MV-4-11 (cell line): ENCODE data around the gene FGD5.

Source experiments
- DNase-seq: peaks from one replicate; lab custom pipeline; 2025; lab: John Stamatoyannopoulos, UW

Gene FGD5

GRCh38 chr3:14852058-14852594 lies 33.4 kb downstream of the FGD5 start:
- DNase-seq, result no peak

DNA sequence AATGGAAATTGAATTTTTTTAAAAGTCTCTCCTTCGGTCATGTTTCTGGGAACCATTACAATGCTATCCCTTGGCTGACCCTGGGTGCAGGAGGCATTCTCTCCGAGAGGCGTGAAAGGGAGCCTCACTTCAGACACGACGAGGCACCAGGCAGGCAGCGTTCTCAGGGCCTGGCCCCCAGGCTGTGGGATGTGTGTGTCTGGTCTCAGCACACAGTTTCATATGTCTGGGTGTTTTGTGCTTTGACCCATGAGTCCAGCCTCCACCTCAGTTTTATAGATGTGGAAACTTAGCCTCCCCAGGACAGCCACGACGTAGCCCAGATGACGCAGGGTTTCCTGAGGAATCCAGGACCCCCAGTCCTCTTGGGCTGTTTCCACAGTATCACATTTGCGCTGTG lies 34.0 kb downstream of the FGD5 start:
- DNase-seq, result no peak

DNA sequence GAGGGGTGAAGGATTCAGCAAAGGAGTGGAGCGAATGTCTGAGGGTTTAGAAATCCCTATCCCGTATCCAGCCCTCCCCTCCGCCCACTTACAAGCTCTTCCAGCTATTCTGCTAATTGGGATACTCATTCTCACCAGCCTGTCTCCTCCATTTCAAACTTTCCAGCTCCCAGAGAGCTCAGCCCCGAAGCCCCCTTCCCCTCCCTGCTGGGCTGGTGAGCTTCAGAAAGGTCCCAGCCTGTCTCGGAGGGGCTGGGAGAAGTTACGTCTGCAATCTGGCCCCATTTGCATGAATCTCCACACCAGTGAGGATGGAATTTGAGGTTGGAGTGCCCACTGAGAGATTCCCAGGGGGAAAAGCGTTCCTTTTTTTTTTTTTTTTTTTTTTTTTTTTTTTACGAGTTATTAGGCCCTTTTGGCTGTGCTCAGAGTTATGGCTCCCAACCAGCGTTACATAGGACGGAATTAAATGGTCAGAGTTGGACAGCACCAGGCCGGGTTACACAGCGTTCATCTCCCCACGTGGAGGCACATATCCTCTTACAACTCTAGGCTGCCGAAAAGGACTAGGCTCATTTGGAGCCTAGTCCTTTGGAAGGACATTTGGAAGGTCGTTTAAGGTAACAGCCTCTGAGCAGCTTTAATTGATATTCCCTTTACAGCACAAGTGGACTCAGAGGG lies 34.6 kb downstream of the FGD5 start:
- no peak for DNase-seq

DNA sequence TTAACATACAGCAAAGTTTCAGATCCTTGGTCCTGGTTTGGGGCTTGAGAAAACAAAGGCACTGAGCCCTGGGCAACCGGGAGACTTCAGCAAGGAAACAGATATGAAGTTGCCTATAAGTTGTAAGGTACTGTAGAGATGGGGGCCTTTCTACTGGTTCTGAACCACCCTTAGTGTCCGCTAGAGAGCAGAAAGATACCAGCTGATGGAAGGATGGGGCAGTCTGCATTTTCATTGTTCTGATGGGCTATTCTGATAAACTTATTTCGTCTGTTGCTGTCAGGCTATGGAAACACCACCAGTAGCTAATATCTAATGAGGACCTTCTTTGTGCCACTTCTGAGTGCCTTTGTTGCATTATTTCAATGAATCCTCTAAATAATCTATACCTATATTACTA lies 38.7 kb downstream of the FGD5 start:
- DNase-seq, result no peak

DNA sequence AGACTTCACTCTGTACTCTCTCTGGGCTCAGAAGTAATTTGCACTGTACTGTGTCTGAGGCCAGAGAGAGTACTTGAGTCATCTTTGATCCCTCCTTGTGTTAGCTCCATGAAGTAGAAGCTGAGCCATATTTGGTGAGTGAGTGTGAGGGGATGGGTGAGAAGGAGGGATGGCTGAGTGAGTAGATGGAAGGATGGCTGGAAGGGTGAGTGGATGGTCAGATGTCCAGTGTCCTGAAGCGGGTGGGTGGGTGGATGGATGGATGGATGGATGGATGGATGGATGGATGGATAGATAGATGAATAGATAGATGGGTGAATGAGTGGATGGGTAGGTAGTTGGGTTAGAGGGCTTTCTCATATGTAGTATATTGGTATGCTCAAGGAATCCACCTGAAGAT lies 39.3 kb downstream of the FGD5 start:
- no peak for DNase-seq

GRCh38 chr3:14859880-14860279 lies 41.1 kb downstream of the FGD5 start:
- no peak for DNase-seq

DNA sequence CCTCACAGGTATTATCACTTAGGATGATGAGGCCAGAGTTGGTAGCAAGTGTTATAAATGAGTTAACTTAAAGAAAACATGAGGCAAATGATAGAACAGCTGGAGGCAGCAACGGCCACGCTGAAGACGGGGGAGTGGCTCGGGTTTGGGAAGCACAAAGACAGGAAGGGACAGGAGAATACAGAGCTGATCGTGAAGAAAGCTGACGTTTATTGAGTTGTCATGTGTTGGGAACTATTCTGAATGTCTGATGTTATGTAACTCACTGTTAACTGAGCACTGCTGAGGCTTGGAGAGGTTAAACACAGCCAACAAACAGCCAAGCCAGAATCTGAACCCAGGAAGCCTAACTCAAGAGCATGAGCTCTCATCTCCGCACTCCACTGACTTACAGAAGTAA lies 42.3 kb downstream of the FGD5 start:
- DNase-seq, result no peak

GRCh38 chr3:14861446-14862302 lies 42.9 kb downstream of the FGD5 start:
- DNase-seq, result no peak

DNA sequence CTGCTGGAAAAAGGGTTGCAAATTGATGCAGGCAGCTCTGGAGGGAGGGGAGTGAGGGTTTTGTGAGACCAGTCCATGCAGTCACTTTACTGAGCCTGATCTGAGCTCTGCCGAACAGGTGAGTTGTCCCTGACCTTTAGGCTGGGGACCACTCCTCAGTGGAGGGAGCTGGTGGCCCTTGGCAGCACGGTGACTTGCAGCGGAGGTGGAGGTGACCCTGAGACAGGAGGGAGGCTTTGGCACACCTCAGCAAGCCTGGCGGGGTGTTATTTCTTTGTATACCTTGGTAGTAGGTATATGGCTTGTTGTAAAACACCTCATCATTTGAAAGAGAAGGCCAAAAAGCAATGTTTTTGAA lies 43.5 kb downstream of the FGD5 start:
- no peak for DNase-seq

GRCh38 chr3:14862661-14863230 lies 44.0 kb downstream of the FGD5 start:
- DNase-seq, result no peak

GRCh38 chr3:14863333-14864100 lies 44.8 kb downstream of the FGD5 start:
- DNase-seq, result no peak

GRCh38 chr3:14864131-14864530 lies 45.4 kb downstream of the FGD5 start:
- no peak for DNase-seq

- no peak for DNase-seq
Observed at GRCh38 chr3:14866627-14867026, 47.9 kb downstream of the FGD5 start.

GRCh38 chr3:14867936-14868570 lies 49.3 kb downstream of the FGD5 start:
- no peak for DNase-seq

DNA sequence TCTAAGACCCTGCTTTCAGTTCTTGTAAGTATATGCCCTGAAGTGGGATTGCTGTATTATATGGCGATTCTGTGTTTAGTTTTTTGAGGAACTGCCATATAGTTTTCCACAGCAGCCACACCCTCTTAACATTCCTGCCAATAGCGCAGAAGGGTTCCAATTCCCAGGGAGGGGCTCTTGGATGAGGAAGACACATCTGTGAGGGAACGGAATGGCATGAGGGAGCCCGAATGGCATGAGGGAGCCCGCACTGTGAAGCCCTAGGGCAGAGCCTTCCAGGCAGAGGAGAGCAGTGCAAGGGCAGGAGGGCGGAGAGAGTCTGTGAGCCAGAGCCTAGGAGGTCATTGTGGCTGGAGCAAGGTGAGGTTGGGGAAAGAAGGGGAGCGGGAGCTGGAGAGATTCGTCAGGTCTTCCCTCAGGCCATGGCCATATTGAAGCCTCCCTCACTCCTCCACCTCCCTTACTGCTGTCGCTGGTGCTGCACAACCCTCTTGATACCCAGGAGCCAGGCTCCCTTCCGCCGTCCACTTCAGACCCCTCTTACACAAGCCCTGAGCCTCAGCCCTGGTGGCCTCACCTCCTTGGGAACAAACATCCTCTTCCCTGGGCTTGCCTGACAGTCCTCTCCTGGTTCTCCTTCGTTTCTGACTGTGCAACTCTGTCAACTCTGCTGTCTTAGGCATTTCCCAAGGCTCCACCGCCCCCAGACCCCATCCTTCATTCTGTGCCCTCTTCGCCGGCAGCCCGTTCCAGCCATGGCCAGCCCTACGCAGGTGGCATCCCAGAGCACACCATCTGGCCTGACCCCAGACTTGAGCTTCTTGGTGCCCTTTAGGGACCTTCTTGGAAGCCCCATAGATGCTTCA lies 51.4 kb downstream of the FGD5 start:
- no peak for DNase-seq

DNA sequence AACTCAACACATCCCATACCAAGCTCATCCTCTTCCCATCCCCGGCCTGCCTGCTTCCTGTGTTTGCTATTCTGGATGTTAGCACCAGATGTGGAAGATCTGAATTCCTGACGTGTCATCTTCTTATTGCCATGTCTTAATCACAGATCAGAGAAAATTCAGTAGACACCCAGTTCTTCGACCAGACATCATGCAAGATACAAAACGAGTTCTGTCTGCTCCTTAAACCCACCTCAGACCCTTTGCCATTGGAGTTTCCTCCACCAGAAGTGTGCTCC lies 52.0 kb downstream of the FGD5 start:
- DNase-seq, result no peak

DNA sequence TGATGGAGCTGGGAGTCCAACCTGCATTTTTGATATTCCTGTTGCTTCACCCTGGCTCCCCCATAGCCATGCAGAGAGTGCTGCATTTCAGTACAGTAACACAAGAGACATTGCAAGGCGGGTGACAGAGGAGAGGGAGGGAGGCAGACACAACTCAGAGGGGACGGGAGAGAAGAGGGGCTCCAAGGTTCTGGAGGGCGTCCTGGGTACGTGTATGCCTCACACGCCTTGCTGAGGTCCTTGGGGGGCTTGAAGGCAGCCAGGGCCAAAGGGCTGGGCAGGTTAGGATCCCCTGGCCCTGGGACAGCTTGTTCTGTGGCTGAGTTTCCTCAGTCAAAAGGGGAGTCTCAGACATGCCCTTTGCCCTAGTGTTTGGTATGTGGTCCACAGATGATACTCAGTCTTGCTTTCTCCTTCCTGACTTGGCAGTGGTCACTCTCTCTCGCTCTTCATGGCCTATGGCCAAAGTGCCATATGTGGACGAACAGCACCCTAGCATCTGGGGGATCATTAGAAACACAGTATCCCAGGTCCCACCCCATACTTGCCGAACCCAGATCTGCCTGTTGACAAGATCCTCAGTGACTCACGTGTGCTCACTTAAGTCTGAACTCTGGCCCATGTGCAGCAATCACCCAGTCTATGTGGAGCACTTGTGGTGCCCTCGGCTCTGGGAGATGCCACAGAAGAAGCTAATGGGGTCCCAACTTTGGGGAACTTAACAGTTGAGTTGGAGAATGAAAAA lies 52.9 kb downstream of the FGD5 start:
- DNase-seq, result no peak

DNA sequence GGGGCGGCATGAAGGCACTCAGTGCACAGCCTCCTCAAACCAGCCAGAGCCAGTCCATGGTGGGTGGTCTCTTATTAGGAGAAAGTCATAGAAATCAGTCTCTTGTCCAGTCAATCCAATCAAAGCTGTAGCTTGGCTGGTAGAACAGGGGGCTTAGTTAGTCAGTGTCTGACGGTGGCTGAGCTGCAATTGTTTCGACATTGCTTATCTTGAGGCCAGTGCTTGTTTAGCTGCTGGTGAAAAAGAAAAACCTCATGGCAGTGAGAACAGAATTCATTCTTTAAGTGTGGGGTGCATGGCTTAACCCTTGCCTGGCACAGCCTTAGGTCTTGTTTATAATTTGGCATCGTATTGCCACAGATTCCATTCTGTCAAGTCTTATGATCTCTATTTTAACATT lies 53.9 kb downstream of the FGD5 start:
- DNase-seq, result no peak

DNA sequence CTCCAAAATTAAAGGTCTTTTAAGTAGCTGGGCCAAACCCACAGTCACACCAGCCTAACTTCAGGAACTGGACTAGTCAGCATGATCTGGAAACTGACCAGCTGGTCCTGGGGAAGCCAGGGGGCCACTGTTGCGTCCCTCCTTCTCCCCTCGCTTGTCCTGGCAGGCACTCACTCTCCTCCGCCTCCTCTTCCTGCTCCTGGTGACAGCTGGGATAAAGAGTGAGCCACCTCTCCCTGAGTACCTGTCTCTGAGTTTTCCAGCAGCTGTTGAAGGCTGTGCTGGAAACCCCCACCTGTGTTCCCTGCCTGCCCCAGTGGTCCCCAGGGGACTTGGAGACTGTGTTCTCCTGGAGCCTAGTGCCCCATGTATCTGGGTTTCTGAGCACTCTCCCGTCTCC lies 56.0 kb downstream of the FGD5 start:
- DNase-seq, result no peak

DNA sequence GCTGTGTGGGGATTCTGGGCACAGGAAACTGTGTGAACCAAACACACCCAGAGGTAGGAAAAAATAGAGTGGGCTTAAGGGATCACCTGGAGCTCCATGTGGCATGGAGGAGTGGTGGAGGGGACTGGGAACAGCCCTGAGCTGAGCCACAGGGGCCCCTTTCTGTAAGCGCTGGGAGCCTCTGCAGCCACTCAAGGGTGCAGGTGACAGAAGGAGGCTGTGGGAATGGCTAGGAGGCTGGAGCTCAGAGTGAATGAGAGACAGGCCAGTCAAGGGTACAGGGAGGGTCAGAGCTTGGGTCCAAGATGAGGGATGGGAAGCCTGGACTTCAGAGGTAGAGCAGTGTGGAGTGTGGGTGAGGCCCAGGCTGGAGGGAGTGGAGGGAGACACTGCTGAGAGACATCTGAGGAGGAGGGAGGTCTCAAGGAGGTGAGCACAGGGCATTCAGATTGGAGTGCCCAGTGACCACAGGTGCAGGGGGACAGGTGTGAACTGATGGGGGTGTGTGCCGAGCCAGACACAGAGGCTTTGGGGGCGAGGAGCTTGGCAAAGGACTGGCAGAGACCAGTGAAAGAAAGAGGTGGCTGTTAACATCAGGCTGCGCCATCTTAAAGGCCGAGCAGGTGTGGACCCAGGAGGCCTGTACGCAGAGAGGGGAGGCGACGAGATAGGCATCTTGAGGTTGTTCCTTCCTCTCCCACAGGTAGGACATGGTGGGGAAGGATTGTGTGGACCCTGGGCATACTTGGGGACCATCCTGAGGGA lies 56.8 kb downstream of the FGD5 start:
- DNase-seq, result no peak
